A549 (cell line): ENCODE results near the gene TTC33.
A peak's percentile ranks its signal among the peaks of the same experiment; 100 is the strongest.

ENCODE experiments used
- BHLHE40 ChIP-seq: IDR thresholded peaks from 2 replicates; pipeline ENCODE4 v1.6.1; 2012; ENCODE audit warnings: low read depth, low read length, inconsistent platforms
- CTCF ChIP-seq: fragments of >200 bp; sonication (Bioruptor Twin); formaldehyde crosslinking; IDR thresholded peaks from 3 replicates; pipeline ENCODE4 v1.5.1; 2016
- EP300 ChIP-seq, 2 experiments: fragments of >200 bp; sonication (Bioruptor Twin); formaldehyde crosslinking; IDR thresholded peaks; 2 replicates in 1 of 2; 3 replicates in 1 of 2; pipeline ENCODE4 v1.6.1; 2016 to 2017
- HES2 ChIP-seq: fragments of >200 bp; sonication (Bioruptor Twin); formaldehyde crosslinking; IDR thresholded peaks from 2 replicates; pipeline ENCODE4 v1.6.1; 2016
- KDM5A ChIP-seq: fragments of 200-600 bp; sonication (generic); IDR thresholded peaks from 2 replicates; pipeline ENCODE4 v1.6.1; 2016; ENCODE audit warnings: antibody characterized with exemption, mild to moderate bottlenecking
- MAZ ChIP-seq: fragments of 150-350 bp; IDR thresholded peaks from 2 replicates; pipeline ENCODE4 v1.6.1; 2014; ENCODE audit warnings: antibody characterized with exemption, low read depth, low read length, borderline replicate concordance
- MYC ChIP-seq: IDR thresholded peaks from 2 replicates; pipeline ENCODE4 v1.6.1; 2012; ENCODE audit warnings: mild to moderate bottlenecking, inconsistent platforms, low read length, improper control_type of control experiment, borderline replicate concordance
- PHF8 ChIP-seq: fragments of 200-600 bp; sonication (generic); IDR thresholded peaks from 2 replicates; pipeline ENCODE4 v1.6.1; 2016; ENCODE audit warnings: low read depth, mild to moderate bottlenecking, antibody characterized with exemption, moderate library complexity, borderline replicate concordance
- POLR2A ChIP-seq: IDR thresholded peaks from 2 replicates; pipeline ENCODE4 v1.6.1; 2012; ENCODE audit warnings: mild to moderate bottlenecking, low read length
- RAD21 ChIP-seq, 2 experiments: fragments of >200 bp in 1 of 2; sonication (Bioruptor Twin) in 1 of 2; formaldehyde crosslinking in 1 of 2; IDR thresholded peaks in 1 of 2; conservative IDR thresholded peaks in 1 of 2; 2 replicates in 1 of 2; 3 replicates in 1 of 2; pipeline ENCODE4 v1.6.1; 2012 to 2018; ENCODE audit warnings: inconsistent platforms in 1 of 2
- REST ChIP-seq: fragments of 200-600 bp; sonication (generic); IDR thresholded peaks from 2 replicates; pipeline ENCODE4 v1.6.1; 2016; ENCODE audit warnings: antibody characterized with exemption, mild to moderate bottlenecking, moderate library complexity
- RNF2 ChIP-seq: fragments of 200-600 bp; sonication (generic); IDR thresholded peaks from 2 replicates; pipeline ENCODE4 v1.6.1; 2016; ENCODE audit warnings: low read depth, mild to moderate bottlenecking, antibody characterized with exemption, moderate library complexity, borderline replicate concordance

- TF ChIP-seq KDM5A (0 out of 2 replicates have a peak, but pooled peaks have one; percentile 16), CTCF (no peak), REST (no peak), MAZ (no peak), RAD21 (conservative IDR thresholded peaks at IDR 0.05 in 1 of 2, IDR thresholded peaks at IDR 0.05 in 1 of 2) (no peak), BHLHE40 (no peak), PHF8 (no peak; the same call in 1 of the 2 replicates), POLR2A (no peak), RNF2 (no peak), HES2 (no peak), MYC (0 out of 2 replicates have a peak, but pooled peaks have one; percentile 35), EP300 (IDR thresholded peaks at IDR 0.05) (no peak)
Observed at GRCh38 chr5:40797273-40798011, 41.7 kb upstream of the TTC33 start.
